Lower lobe of right lung (tissue), 2 donors: ENCODE data around the gene SIGLEC8. TPM values are rescaled to one million over a fixed set of nuclear protein-coding genes. Genes with fewer than 3 reads are reported as not detected.
A peak's percentile ranks its signal among the peaks of the same experiment; 100 is the strongest.

ENCODE experiments used
- ATAC-seq, 2 donors: fragments of 200-7000 bp; cut with Tn5 transposase; one replicate each; pipeline ENCODE4 v1.9.1; 2020 to 2022; ENCODE audit warnings: mild to moderate bottlenecking in 2 of 2, moderate library complexity in 2 of 2
- DNase-seq: peaks from one replicate; pipeline ENCODE4 v3.0.0-alpha.2; 2020
- H3K27ac ChIP-seq: fragments of 200-600 bp; one replicate; pipeline ENCODE4 v1.8.0; 2022
- H3K27me3 ChIP-seq: fragments of 200-600 bp; one replicate; pipeline ENCODE4 v1.8.0; 2022; ENCODE audit warnings: low read depth
- H3K36me3 ChIP-seq: fragments of 200-600 bp; one replicate; pipeline ENCODE4 v1.8.0; 2022; ENCODE audit warnings: mild to moderate bottlenecking
- H3K4me1 ChIP-seq: fragments of 200-600 bp; one replicate; pipeline ENCODE4 v1.8.0; 2022
- H3K4me3 ChIP-seq: fragments of 200-600 bp; one replicate; pipeline ENCODE4 v1.8.0; 2022; ENCODE audit warnings: mild to moderate bottlenecking
- H3K9me3 ChIP-seq: fragments of 200-600 bp; one replicate; pipeline ENCODE4 v1.8.0; 2022
- CTCF ChIP-seq: fragments of 200-600 bp; IDR thresholded peaks from one replicate; pipeline ENCODE4 v1.8.0; 2022; ENCODE audit warnings: antibody characterized with exemption, mild to moderate bottlenecking
- intact Hi-C: fragments of 100-400 bp; cut with DNase I; formaldehyde crosslinking; loops from one replicate; pipeline ENCODE4 v1.11.0; 2022
- total RNA-seq: library from RNA; stranded (reverse); fragmentation: NEBNext Ultra II Directional; extraction: Animal tissue kit (Norgen Biotek cat#: 25700); gene quantifications from one replicate; pipeline ENCODE4 v1.2.1, GENCODE V29; 2021
- donor health status: DM: no; HTN: yes; CAD: no; lungs with severe emphysema.

Gene SIGLEC8
- total RNA-seq, 1 donor from 2014 or later, result 3.0 TPM

- intact Hi-C loops, result no loop called here
- Histone ChIP-seq H3K4me3 (no peak overlapping the region), H3K4me1 (no peaks in the 10 kb centered on the region), H3K36me3 (no peaks in the 10 kb centered on the region), H3K27me3 (no peaks in the 10 kb centered on the region), H3K27ac (no peak overlapping the region), H3K9me3 (peaks cover 7% of the 10 kb centered on the region)
- ATAC-seq, result peak; percentile 46 to 82
- peak; percentile 36 for TF ChIP-seq CTCF
- no peak for DNase-seq
Observed at GRCh38 chr19:51407511-51408131, 50.6 kb downstream of the SIGLEC8 start.

- ATAC-seq, result no peak
- intact Hi-C loops, result no loop called here
- no peak overlapping the region for H3K4me3 ChIP-seq
- TF ChIP-seq CTCF, result no peak
- H3K27me3 ChIP-seq, result no peaks in the 10 kb centered on the region
- no peaks in the 10 kb centered on the region for H3K36me3 ChIP-seq
- H3K4me1 ChIP-seq, result no peaks in the 10 kb centered on the region
- peaks cover 20% of the 10 kb centered on the region for H3K9me3 ChIP-seq
- H3K27ac ChIP-seq, result no peak overlapping the region
- no peak for DNase-seq
Observed at GRCh38 chr19:51402117-51402516, 56.1 kb downstream of the SIGLEC8 start.

Other genes with a start within 250 kb of the SIGLEC8 start
- gene CD33, start 233.4 kb downstream of the SIGLEC8 start, total RNA-seq, result 32.0 TPM
- gene SIGLECL1, start 207.4 kb downstream of the SIGLEC8 start, total RNA-seq, result not detected
- gene IGLON5, start 146.8 kb downstream of the SIGLEC8 start, total RNA-seq, result not detected
- gene VSIG10L, start 116.3 kb downstream of the SIGLEC8 start, total RNA-seq, result 3.2 TPM
- gene ETFB, start 92.1 kb downstream of the SIGLEC8 start, total RNA-seq, result 59.8 TPM
- gene CLDND2, start 89.5 kb downstream of the SIGLEC8 start, total RNA-seq, result 1.9 TPM
- 31.7 TPM for gene NKG7, start 85.8 kb downstream of the SIGLEC8 start, total RNA-seq
- not detected for gene LIM2, start 70.5 kb downstream of the SIGLEC8 start, total RNA-seq
- not detected for gene C19orf84, start 67.9 kb downstream of the SIGLEC8 start, total RNA-seq
- 17.4 TPM for gene SIGLEC10, start 40.8 kb downstream of the SIGLEC8 start, total RNA-seq
- not detected for gene CEACAM18, start 20.1 kb upstream of the SIGLEC8 start, total RNA-seq
- 5.9 TPM for gene SIGLEC12, start 43.3 kb upstream of the SIGLEC8 start, total RNA-seq
- gene SIGLEC6, start 73.2 kb upstream of the SIGLEC8 start, total RNA-seq, result 6.5 TPM
- 17.1 TPM for gene ZNF175, start 112.8 kb upstream of the SIGLEC8 start, total RNA-seq
- gene SIGLEC5, start 171.9 kb upstream of the SIGLEC8 start, total RNA-seq, result 3.1 TPM
- 20.3 TPM for gene SIGLEC14, start 188.4 kb upstream of the SIGLEC8 start, total RNA-seq
- gene SPACA6, start 234.9 kb upstream of the SIGLEC8 start, total RNA-seq, result 19.8 TPM